Muscle layer of colon (tissue), 2 donors: ENCODE data around the gene IFITM5.

Source experiments
- H3K27ac ChIP-seq: one replicate; pipeline ENCODE4 v1.7.0; 2013; ENCODE audit warnings: low read depth, mild to moderate bottlenecking, low read length, moderate library complexity
- H3K27me3 ChIP-seq, 2 donors: one replicate each; pipeline ENCODE4 v1.7.0; 2013; ENCODE audit warnings: low read length in 2 of 2, mild to moderate bottlenecking in 2 of 2; ENCODE audit not compliant: insufficient read depth in 2 of 2, control insufficient read depth in 1 of 2
- H3K36me3 ChIP-seq: one replicate; pipeline ENCODE4 v1.7.0; 2013; ENCODE audit warnings: mild to moderate bottlenecking, low read length; ENCODE audit not compliant: insufficient read depth
- H3K4me1 ChIP-seq: one replicate; pipeline ENCODE4 v1.7.0; 2013; ENCODE audit warnings: mild to moderate bottlenecking, low read length; ENCODE audit not compliant: insufficient read depth
- H3K4me3 ChIP-seq, 2 donors: one replicate each; pipeline ENCODE4 v1.7.0; 2013; ENCODE audit warnings: low read length in 2 of 2, low read depth in 1 of 2, mild to moderate bottlenecking in 1 of 2, moderate library complexity in 1 of 2
- H3K9ac ChIP-seq: one replicate; pipeline ENCODE4 v1.7.0; 2013; ENCODE audit warnings: low read length
- H3K9me3 ChIP-seq: one replicate; pipeline ENCODE4 v1.7.0; 2013; ENCODE audit warnings: mild to moderate bottlenecking, low read length
- donor health status: abdominal sarcoma.
- donor health status: Adenocarcinoma of cecum.

IFITM5 gene

GRCh38 chr11:306645-307371 lies 7.5 kb upstream of the IFITM5 start:
- no peaks in the 10 kb centered on the region for H3K36me3 ChIP-seq
- no peaks in the 10 kb centered on the region for H3K9me3 ChIP-seq
- no peak overlapping the region for H3K4me3 ChIP-seq
- H3K4me1 ChIP-seq = peaks cover 14% of the 10 kb centered on the region
- no peaks in the 10 kb centered on the region for H3K27me3 ChIP-seq
- H3K9ac ChIP-seq = no peak overlapping the region
- no peak overlapping the region for H3K27ac ChIP-seq

GRCh38 chr11:305844-306211 lies 6.5 kb upstream of the IFITM5 start:
- H3K4me3 ChIP-seq = no peak overlapping the region
- no peaks in the 10 kb centered on the region for H3K27me3 ChIP-seq
- H3K36me3 ChIP-seq = no peaks in the 10 kb centered on the region
- no peak overlapping the region for H3K27ac ChIP-seq
- H3K9ac ChIP-seq = no peak overlapping the region
- H3K4me1 ChIP-seq = peaks cover 12% of the 10 kb centered on the region
- no peaks in the 10 kb centered on the region for H3K9me3 ChIP-seq

GRCh38 chr11:304915-305843 lies 5.9 kb upstream of the IFITM5 start:
- Histone ChIP-seq H3K9ac (no peak overlapping the region), H3K27me3 (peaks cover 0 to 2% of the 10 kb centered on the region in 2 donors), H3K4me3 (no peak overlapping the region), H3K36me3 (no peaks in the 10 kb centered on the region), H3K4me1 (peaks cover 12% of the 10 kb centered on the region), H3K27ac (no peak overlapping the region), H3K9me3 (no peaks in the 10 kb centered on the region)

- H3K9ac ChIP-seq = no peak overlapping the region
- no peak overlapping the region for H3K27ac ChIP-seq
- peaks cover 0 to 13% of the 10 kb centered on the region in 2 donors for H3K27me3 ChIP-seq
- no peaks in the 10 kb centered on the region for H3K36me3 ChIP-seq
- no peak overlapping the region for H3K4me3 ChIP-seq
- H3K9me3 ChIP-seq = no peaks in the 10 kb centered on the region
- peaks cover 6% of the 10 kb centered on the region for H3K4me1 ChIP-seq
Measured at GRCh38 chr11:304061-304506, 4.8 kb upstream of the IFITM5 start.

GRCh38 chr11:303363-303762 lies 4.0 kb upstream of the IFITM5 start:
- Histone ChIP-seq H3K9ac (no peak overlapping the region), H3K9me3 (no peaks in the 10 kb centered on the region), H3K4me3 (no peak overlapping the region), H3K4me1 (peaks cover 6% of the 10 kb centered on the region), H3K27me3 (peaks cover 6 to 20% of the 10 kb centered on the region in 2 donors), H3K27ac (no peak overlapping the region), H3K36me3 (no peaks in the 10 kb centered on the region)

- peaks cover 5% of the 10 kb centered on the region for H3K4me1 ChIP-seq
- H3K27me3 ChIP-seq = peaks cover 6 to 42% of the 10 kb centered on the region in 2 donors
- H3K36me3 ChIP-seq = no peaks in the 10 kb centered on the region
- H3K4me3 ChIP-seq = no peak overlapping the region
- no peaks in the 10 kb centered on the region for H3K9me3 ChIP-seq
- H3K9ac ChIP-seq = no peak overlapping the region
- no peak overlapping the region for H3K27ac ChIP-seq
Measured at GRCh38 chr11:299951-300735, 817 bp upstream of the IFITM5 start.

- Histone ChIP-seq H3K27me3 (peaks cover 6 to 42% of the 10 kb centered on the region in 2 donors), H3K36me3 (no peaks in the 10 kb centered on the region), H3K4me1 (no peaks in the 10 kb centered on the region), H3K9me3 (no peaks in the 10 kb centered on the region), H3K27ac (no peak overlapping the region), H3K4me3 (no peak overlapping the region), H3K9ac (no peak overlapping the region)
Measured at GRCh38 chr11:298406-299065, 790 bp downstream of the IFITM5 start.

- H3K9me3 ChIP-seq = no peaks in the 10 kb centered on the region
- H3K27me3 ChIP-seq = peaks cover 6 to 42% of the 10 kb centered on the region in 2 donors
- no peak overlapping the region for H3K9ac ChIP-seq
- no peak overlapping the region for H3K4me3 ChIP-seq
- no peaks in the 10 kb centered on the region for H3K36me3 ChIP-seq
- no peaks in the 10 kb centered on the region for H3K4me1 ChIP-seq
- H3K27ac ChIP-seq = no peak overlapping the region
Measured at GRCh38 chr11:297586-298405, 1.5 kb downstream of the IFITM5 start.

GRCh38 chr11:297051-297585 lies 2.2 kb downstream of the IFITM5 start:
- Histone ChIP-seq H3K9me3 (no peaks in the 10 kb centered on the region), H3K4me1 (no peaks in the 10 kb centered on the region), H3K27ac (no peak overlapping the region), H3K4me3 (no peak overlapping the region), H3K36me3 (no peaks in the 10 kb centered on the region), H3K9ac (no peak overlapping the region), H3K27me3 (peaks cover 6 to 42% of the 10 kb centered on the region in 2 donors)
